Liver (tissue), 9 donors: ENCODE measurements around the gene JCAD. TPM values are rescaled to one million over a fixed set of nuclear protein-coding genes. Genes with fewer than 3 reads are reported as not detected.

Experiments
- DNase-seq: peaks from one replicate; pipeline ENCODE4 v3.0.0-alpha.2; 2017; ENCODE audit warnings: low spot score
- H3K27ac ChIP-seq, 2 donors: one replicate each; pipeline ENCODE4 v1.7.0; 2013; ENCODE audit warnings: inconsistent platforms in 2 of 2, low read length in 2 of 2, control low read depth in 1 of 2, low read depth in 1 of 2, mild to moderate bottlenecking in 1 of 2
- H3K27me3 ChIP-seq, 4 donors: one replicate each; pipeline versions ENCODE4 v1.6.1 to v1.7.0; 2013; ENCODE audit warnings: low read length in 3 of 4, inconsistent platforms in 1 of 4, mild to moderate bottlenecking in 1 of 4, moderate library complexity in 1 of 4; ENCODE audit not compliant: control insufficient read depth in 4 of 4, insufficient read depth in 4 of 4
- H3K36me3 ChIP-seq, 4 donors: one replicate each; pipeline versions ENCODE4 v1.6.1 to v1.7.0; 2013; ENCODE audit warnings: low read length in 3 of 4, mild to moderate bottlenecking in 3 of 4, low read depth in 1 of 4, moderate library complexity in 1 of 4; ENCODE audit not compliant: control insufficient read depth in 4 of 4, insufficient read depth in 3 of 4
- H3K4me1 ChIP-seq, 4 donors: one replicate each; pipeline versions ENCODE4 v1.6.1 to v1.7.0; 2013; ENCODE audit warnings: low read length in 3 of 4, mild to moderate bottlenecking in 3 of 4, moderate library complexity in 1 of 4; ENCODE audit not compliant: control insufficient read depth in 4 of 4, insufficient read depth in 4 of 4
- H3K4me3 ChIP-seq, 3 donors: one replicate each; pipeline versions ENCODE4 v1.6.1 to v1.7.0; 2013; ENCODE audit warnings: low read length in 3 of 3, control low read depth in 1 of 3, low read depth in 1 of 3, mild to moderate bottlenecking in 1 of 3
- H3K9ac ChIP-seq, 2 donors: one replicate each; pipeline ENCODE4 v1.7.0; 2013; ENCODE audit warnings: low read length in 2 of 2, mild to moderate bottlenecking in 2 of 2, moderate library complexity in 2 of 2, control low read depth in 1 of 2, low read depth in 1 of 2
- H3K9me3 ChIP-seq, 4 donors: one replicate each; pipeline versions ENCODE4 v1.6.1 to v1.7.0; 2013; ENCODE audit warnings: low read length in 3 of 4; ENCODE audit not compliant: control insufficient read depth in 4 of 4
- HNF4A ChIP-seq, 2 donors: conservative IDR thresholded peaks; 2 replicates each; pipeline ENCODE4 v1.6.1; 2016; ENCODE audit warnings: antibody characterized with exemption in 2 of 2, mild to moderate bottlenecking in 2 of 2
- JUND ChIP-seq, 2 donors: IDR thresholded peaks; 2 replicates each; pipeline ENCODE4 v1.6.1; 2016; ENCODE audit warnings: antibody characterized with exemption in 2 of 2
- WGBS: extraction: QIAGEN DNeasy Blood & Tissue Kit; methylation state at CpG from one replicate; pipeline ENCODE4 v1.1.7; 2013; 5-methylcytosine and 5-hydroxymethylcytosine counted together
- polyA plus RNA-seq, 2 donors: library from polyadenylated mRNA; stranded (reverse) in 1 of 2; unstranded in 1 of 2; fragments of 200-250 nt in 1 of 2; fragments of >200 nt in 1 of 2; fragmentation: Nextera tagmentation in 1 of 2; extraction: Ambion mirVana in 1 of 2; gene quantifications; one replicate each; pipeline versions ENCODE4 v1.2.1 to v1.2.3, GENCODE V29; 2013 to 2015
- total RNA-seq, 2 donors: library from RNA; depleted of rRNA; stranded (reverse); fragments of >200 nt; gene quantifications; one replicate each; pipeline ENCODE4 v1.2.3, GENCODE V29; 2014
- donor health status: healthy.
- donor health status: healthy.
- donor health status: healthy.
- donor health status: healthy.
- donor health status: healthy.

JCAD gene
- total and polyA plus RNA-seq, 4 donors: 0.77 to 3.2 (median 1.1) TPM

- Histone ChIP-seq H3K4me1 (no peaks in the 10 kb centered on the region), H3K4me3 (no peak overlapping the region), H3K9me3 (no peaks in the 10 kb centered on the region), H3K27me3 (no peaks in the 10 kb centered on the region), H3K36me3 (no peaks in the 10 kb centered on the region), H3K27ac (no peak overlapping the region), H3K9ac (no peak overlapping the region)
- 95% methylated on average over 4 of the region's 4 CpGs for WGBS
- TF ChIP-seq HNF4A (conservative IDR thresholded peaks at IDR 0.05) (no peak), JUND (IDR thresholded peaks at IDR 0.05) (no peak)
- no peak for DNase-seq
Measured at GRCh38 chr10:29966269-29966668, 93.1 kb downstream of the JCAD start.
